ENCODE results near the gene SHOC2.

DNA sequence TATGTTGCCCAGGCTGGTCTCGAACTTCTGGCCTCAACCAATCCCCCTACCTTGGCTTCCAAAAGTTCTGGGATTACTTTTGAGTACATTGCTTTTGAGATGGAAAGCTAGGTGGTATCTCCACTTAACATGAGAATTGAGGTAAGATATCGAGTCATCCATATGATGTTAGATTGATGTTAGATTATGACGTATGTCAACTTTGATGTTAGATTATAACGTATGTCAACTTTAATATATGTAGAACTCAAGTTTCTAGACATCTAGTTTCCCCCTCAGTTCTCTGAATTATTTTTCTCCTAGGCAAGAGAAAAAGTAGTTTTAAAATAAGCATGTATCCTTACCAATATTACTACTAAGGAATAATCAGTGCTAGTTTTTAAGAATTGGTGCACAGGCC lies 20.0 kb downstream of the SHOC2 start:
- TF ChIP-seq CTCF (IDR thresholded peaks at IDR 0.05) (no peak), POLR2A (IDR thresholded peaks at IDR 0.05) (no peak)
